ENCODE measurements around the gene TEX55. TPM values are rescaled to one million over a fixed set of nuclear protein-coding genes. Genes with fewer than 3 reads are reported as not detected.

TEX55 gene
- total RNA-seq, 3 donors from 2014 or later: not detected

DNA sequence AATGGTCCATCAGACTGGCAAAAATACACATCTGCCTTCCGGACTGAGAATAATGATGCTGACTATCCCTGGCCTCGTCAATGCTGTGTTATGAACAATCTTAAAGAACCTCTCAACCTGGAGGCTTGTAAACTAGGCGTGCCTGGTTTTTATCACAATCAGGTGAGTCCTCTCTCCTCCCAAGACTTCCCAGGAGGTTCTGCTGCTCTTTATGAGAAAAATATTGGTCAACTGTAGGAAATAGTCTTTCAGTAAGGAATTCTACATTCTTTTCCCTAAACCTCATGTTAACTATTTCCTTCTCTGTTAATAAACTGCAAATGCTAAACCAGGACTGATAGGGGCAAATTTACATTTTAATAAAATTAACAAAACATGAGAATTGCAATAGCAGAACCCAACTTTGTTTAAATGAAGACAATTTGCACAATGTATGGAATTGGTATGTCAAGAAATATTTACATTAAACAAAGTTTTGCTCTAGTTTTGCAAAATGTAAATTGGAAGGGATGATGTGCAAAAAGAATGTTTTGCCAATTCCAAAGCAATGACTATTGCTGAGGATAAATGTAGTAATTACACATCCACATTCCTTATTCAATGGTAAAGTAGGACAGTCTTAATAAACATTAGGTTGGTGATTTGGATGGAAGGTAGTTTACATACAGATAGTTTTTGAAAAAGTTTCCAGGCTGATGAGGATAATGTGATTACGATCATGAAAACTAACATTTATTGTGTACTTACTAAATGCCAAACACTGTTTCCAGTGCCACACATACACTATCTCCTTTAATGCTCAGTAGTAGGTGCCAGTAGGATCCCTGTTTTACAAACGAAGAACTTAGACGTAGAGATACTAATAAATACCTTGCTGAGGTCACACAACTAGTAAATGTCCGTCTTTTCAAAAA, 48.5 kb downstream of the TEX55 start:
- TF ChIP-seq CTCF (IDR thresholded peaks at IDR 0.05): no peak
- DNase-seq (no peak), ATAC-seq (peak; percentile 66)
- H3K36me3 ChIP-seq (ENCODE audit: low read depth): no peaks in the 10 kb centered on the region
- no peak overlapping the region for H3K4me3 ChIP-seq
- H3K9me3 ChIP-seq: no peaks in the 10 kb centered on the region
- intact Hi-C loops (cut with DNase I, micrococcal nuclease): no loop called here
- no peaks in the 10 kb centered on the region for H3K4me1 ChIP-seq (ENCODE audit: low read depth)

DNA sequence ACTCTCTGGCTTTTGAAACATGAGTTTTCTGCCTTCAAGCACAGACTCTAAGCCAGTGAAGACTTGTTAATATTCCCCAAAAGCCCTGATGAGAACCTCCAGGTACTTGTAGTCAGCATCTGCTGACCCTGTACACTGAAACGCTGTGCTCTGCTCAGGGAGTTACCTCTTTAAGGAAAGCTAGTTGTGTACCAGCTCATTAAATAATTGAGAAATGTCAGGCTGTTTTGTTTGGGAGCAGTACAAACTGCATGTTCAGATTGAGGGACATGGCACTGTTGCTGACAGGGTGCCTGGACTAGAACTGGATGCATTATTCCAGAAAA, 49.1 kb downstream of the TEX55 start:
- no peaks in the 10 kb centered on the region for H3K9me3 ChIP-seq
- H3K36me3 ChIP-seq (ENCODE audit: low read depth): no peaks in the 10 kb centered on the region
- intact Hi-C loops (cut with DNase I, micrococcal nuclease): no loop called here
- H3K4me3 ChIP-seq: no peak overlapping the region
- DNase-seq (no peak), ATAC-seq (no peak)
- TF ChIP-seq CTCF (IDR thresholded peaks at IDR 0.05): no peak
- H3K4me1 ChIP-seq (ENCODE audit: low read depth): no peaks in the 10 kb centered on the region

DNA sequence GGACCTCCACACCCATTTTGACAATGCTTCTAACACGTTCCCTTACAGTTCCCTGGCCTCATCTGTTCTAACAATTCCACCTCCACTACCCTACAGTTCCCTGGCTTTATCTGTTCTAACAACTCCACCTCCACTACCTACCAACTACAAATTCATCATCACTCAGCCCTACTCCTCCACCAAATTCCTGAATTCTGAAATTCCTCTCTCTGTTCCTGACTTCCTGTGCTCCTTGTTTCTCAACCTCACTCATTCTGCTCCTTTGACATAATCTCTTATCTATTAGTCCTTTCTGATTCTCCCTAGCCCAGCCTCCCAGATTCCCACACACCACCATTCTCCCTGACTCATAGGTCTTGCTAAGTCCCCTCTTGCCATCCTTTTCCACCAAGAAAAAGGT, 49.9 kb downstream of the TEX55 start:
- no peak for DNase-seq
- H3K36me3 ChIP-seq (ENCODE audit: low read depth): no peaks in the 10 kb centered on the region
- H3K4me1 ChIP-seq (ENCODE audit: low read depth): no peaks in the 10 kb centered on the region

More for the DNA sequence above, 49.9 kb downstream of the TEX55 start:
- TF ChIP-seq CTCF (IDR thresholded peaks at IDR 0.05): no peak
- Histone ChIP-seq H3K9me3 (no peaks in the 10 kb centered on the region), H3K4me3 (no peak overlapping the region)
- ATAC-seq: no peak
- intact Hi-C loops (cut with DNase I, micrococcal nuclease): no loop called here

Other genes starting within 250 kb of the TEX55 start
- gene IGSF11, start 111.3 kb upstream of the TEX55 start, total RNA-seq: 1 to 10 TPM in 1 of 3 donors, under 1 TPM in 1, not detected in 1; 0.63 to 5.9 TPM
- gene UPK1B, start 27.4 kb downstream of the TEX55 start, total RNA-seq: not detected
- 10 to 100 TPM; 35.0 to 73.9 (median 58.9) TPM for gene B4GALT4, start 94.7 kb downstream of the TEX55 start, total RNA-seq
- 10 to 100 TPM in 2 of 3 donors, 1 to 10 TPM in 1; 7.7 to 25.8 (median 11.8) TPM for gene ARHGAP31, start 148.2 kb downstream of the TEX55 start, total RNA-seq